Measurements from ENCODE around the gene CPN1.

The CPN1 gene

DNA sequence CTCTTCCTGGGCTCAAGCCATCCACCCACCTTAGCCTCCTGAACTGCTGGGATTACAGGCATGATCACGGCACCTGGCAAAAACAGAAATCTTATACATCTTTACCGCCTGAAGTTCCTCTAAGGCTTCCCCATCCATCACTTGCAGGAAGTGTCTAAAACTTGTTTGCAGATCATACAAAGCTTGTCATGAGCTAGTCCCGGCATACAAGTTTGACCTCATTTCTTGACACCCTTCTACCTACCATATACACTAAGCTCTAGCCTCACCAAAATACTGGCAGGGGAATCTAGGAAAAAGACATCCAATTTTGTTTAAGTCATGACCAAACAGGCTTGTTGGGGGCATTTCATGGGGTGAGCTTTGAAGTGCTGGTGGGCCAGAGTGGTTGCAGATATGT is 86.4 kb downstream of the CPN1 start:
- no peak for DNase-seq

DNA sequence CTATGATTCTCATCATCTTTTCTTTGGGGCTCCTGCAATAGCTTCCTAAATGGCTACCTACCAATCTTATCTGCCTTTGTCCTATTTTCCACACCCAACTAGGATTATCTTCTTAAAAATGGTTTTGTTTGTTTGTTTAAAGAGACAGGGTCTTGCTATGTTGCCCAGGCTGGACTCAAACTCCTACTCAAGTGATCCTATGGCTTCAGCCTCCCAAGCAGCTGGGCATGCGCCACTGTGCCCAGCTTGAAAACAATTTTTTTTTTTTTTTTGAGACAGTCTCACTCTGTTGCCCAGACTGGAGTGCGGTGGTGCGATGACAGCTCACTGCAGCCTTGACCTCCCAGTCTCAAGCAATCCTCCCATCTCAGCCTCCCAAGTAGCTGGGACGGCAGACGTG is 86.9 kb downstream of the CPN1 start:
- no peak for DNase-seq

DNA sequence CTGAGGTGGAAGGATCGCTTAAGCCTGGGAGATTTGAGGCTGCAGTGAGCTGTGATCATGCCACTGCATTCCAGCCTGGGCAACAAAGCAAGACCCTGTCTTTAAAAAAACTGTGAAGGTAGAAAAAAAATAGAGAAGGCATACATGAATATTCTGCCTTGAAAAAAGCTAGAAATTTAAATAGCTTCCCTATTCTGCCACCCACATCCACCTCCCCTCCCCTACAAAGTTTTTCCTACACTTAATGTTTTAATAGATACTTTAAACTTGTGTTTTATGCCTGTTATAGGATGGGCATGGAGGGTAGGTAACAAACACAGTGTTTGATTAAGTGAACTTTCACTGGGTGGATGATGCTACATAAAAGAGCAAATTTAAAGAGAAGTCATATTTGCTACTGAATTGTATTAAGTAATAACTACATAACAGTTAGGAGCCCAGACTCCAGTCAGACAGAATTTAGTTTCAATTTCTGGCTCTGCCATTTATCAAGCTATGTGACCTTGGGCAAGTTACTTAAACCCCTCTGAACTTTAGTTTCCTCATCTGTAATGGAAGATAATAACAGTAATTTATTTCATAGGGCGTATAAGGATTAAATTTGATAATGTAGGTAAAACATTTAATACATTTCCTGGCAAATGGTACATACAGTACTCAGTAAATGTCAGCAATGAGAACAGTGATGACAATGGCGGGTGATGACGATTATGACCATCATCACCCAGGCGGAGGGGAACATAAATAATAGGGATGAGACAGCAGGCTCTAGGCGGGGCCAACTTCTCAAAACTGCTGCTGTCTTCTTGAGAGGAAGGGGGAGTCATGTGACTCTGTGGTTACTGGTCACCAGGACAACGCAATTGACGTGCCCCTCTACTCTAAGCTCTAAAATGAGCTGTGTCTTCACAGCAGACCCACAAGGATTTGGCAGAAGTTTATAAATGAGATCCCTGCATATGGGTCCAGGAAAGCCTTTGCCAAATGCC is 87.7 kb downstream of the CPN1 start:
- DNase-seq, result no peak
